Mucosa of stomach (tissue), 1 donor: Measurements from ENCODE around the gene MTMR12.
"Not testable (repeated sequence)": the region's sequence is repeated elsewhere in the genome, so short reads cannot be mapped to it uniquely, and the experiment has no call there.

ENCODE experiments used
- H3K27me3 ChIP-seq: one replicate; pipeline ENCODE4 v1.7.0; 2013; ENCODE audit warnings: mild to moderate bottlenecking, low read length; ENCODE audit not compliant: control insufficient read depth, insufficient read depth
- H3K36me3 ChIP-seq: one replicate; pipeline ENCODE4 v1.7.0; 2013; ENCODE audit warnings: low read length; ENCODE audit not compliant: control insufficient read depth, insufficient read depth
- H3K4me1 ChIP-seq: one replicate; pipeline ENCODE4 v1.7.0; 2013; ENCODE audit warnings: mild to moderate bottlenecking, low read length; ENCODE audit not compliant: control insufficient read depth, insufficient read depth
- H3K4me3 ChIP-seq: one replicate; pipeline ENCODE4 v1.7.0; 2013; ENCODE audit warnings: low read length
- H3K9ac ChIP-seq: one replicate; pipeline ENCODE4 v1.7.0; 2013; ENCODE audit warnings: mild to moderate bottlenecking, low read length, moderate library complexity
- H3K9me3 ChIP-seq: one replicate; pipeline ENCODE4 v1.7.0; 2013; ENCODE audit warnings: mild to moderate bottlenecking, low read length, moderate library complexity; ENCODE audit not compliant: control insufficient read depth
- donor health status: Pancreatic carcinoma.

Gene MTMR12

GRCh38 chr5:32214344-32214743 is 98.4 kb downstream of the MTMR12 start:
- not testable (repeated sequence) for H3K4me1 ChIP-seq, H3K9me3 ChIP-seq, H3K36me3 ChIP-seq, H3K9ac ChIP-seq, H3K4me3 ChIP-seq, H3K27me3 ChIP-seq

GRCh38 chr5:32210151-32210550 is 102.6 kb downstream of the MTMR12 start:
- H3K27me3 ChIP-seq, result no peaks in the 10 kb centered on the region
- H3K9ac ChIP-seq, result no peak overlapping the region
- no peaks in the 10 kb centered on the region for H3K36me3 ChIP-seq
- no peaks in the 10 kb centered on the region for H3K9me3 ChIP-seq
- H3K4me1 ChIP-seq, result peaks cover 15% of the 10 kb centered on the region
- H3K4me3 ChIP-seq, result no peak overlapping the region

- not testable (repeated sequence) for H3K27me3 ChIP-seq, H3K36me3 ChIP-seq, H3K9me3 ChIP-seq, H3K4me3 ChIP-seq, H3K9ac ChIP-seq
- peaks cover 15% of the 10 kb centered on the region for H3K4me1 ChIP-seq
Measured at GRCh38 chr5:32208837-32209236, 103.9 kb downstream of the MTMR12 start.

DNA sequence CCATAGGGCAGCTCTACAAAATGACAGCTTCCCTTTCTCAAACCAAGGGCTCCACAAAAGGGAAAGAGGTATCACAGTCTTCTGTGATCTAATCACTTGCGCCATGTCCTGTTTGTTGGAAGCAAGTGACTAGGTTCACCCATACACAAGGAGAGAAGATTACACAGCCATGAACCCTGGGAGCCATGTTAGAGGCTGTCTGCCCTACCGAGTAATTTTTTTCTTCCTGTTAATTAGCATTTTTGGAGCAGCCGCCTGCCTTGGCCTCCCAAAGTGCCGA is 105.4 kb downstream of the MTMR12 start:
- Histone ChIP-seq H3K9ac (no peak overlapping the region), H3K9me3 (no peaks in the 10 kb centered on the region), H3K36me3 (no peaks in the 10 kb centered on the region), H3K4me1 (peaks cover 15% of the 10 kb centered on the region), H3K27me3 (no peaks in the 10 kb centered on the region), H3K4me3 (no peak overlapping the region)

DNA sequence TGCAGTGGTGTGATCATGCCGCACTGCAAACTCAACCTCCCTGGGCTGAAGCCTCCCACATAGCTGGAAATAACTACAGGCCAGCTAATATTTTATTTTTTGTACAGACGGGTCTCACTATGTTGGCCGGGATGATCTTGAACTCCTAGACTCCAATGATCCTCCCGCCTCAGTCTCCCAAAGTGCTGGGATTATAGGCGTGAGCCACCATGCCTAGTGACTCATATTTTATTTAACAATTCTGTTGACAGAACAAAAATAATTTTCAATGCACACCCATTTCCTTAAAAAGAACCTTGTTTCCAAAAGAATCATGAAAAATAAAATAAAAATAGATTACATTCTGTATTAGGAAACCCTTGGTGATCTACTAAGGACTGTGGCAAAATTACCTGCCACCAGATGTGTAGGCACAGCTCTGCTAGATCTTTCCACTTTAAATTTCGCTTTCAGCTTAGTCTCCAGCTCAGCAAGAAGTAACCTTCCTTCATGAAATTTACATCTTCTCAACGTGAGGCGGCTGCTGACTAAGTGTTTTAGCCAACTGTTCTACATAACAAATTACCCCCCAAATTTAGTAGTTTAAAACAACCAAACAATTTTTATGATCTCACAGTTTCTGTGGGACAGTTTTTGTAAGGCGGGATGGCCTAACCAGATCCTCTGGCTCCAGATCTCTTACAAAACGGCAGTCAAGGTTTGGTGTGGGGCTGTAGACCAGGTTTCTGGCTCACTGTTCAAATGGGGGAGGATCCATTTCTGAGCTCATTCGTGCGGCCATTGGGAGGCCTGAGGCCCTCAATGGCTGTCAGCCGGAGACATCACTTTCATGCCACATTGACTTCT is 106.0 kb downstream of the MTMR12 start:
- no peaks in the 10 kb centered on the region for H3K27me3 ChIP-seq
- no peaks in the 10 kb centered on the region for H3K36me3 ChIP-seq
- peaks cover 15% of the 10 kb centered on the region for H3K4me1 ChIP-seq
- no peak overlapping the region for H3K4me3 ChIP-seq
- H3K9ac ChIP-seq, result no peak overlapping the region
- no peaks in the 10 kb centered on the region for H3K9me3 ChIP-seq

- Histone ChIP-seq H3K4me3 (no peak overlapping the region), H3K9ac (no peak overlapping the region), H3K27me3 (no peaks in the 10 kb centered on the region), H3K4me1 (peaks cover 21% of the 10 kb centered on the region), H3K9me3 (no peaks in the 10 kb centered on the region), H3K36me3 (no peaks in the 10 kb centered on the region)
Measured at GRCh38 chr5:32206053-32206452, 106.7 kb downstream of the MTMR12 start.

GRCh38 chr5:32202394-32202793 is 110.3 kb downstream of the MTMR12 start:
- H3K27me3 ChIP-seq, result no peaks in the 10 kb centered on the region

GRCh38 chr5:32201122-32201753 is 111.5 kb downstream of the MTMR12 start:
- Histone ChIP-seq H3K36me3 (no peaks in the 10 kb centered on the region), H3K4me3 (no peak overlapping the region), H3K27me3 (no peaks in the 10 kb centered on the region), H3K9me3 (no peaks in the 10 kb centered on the region), H3K4me1 (peaks cover 18% of the 10 kb centered on the region), H3K9ac (no peak overlapping the region)

More at GRCh38 chr5:32202394-32202793, 110.3 kb downstream of the MTMR12 start:
- no peaks in the 10 kb centered on the region for H3K36me3 ChIP-seq
- H3K4me1 ChIP-seq, result peaks cover 25% of the 10 kb centered on the region
- no peak overlapping the region for H3K9ac ChIP-seq
- H3K4me3 ChIP-seq, result no peak overlapping the region
- no peaks in the 10 kb centered on the region for H3K9me3 ChIP-seq

DNA sequence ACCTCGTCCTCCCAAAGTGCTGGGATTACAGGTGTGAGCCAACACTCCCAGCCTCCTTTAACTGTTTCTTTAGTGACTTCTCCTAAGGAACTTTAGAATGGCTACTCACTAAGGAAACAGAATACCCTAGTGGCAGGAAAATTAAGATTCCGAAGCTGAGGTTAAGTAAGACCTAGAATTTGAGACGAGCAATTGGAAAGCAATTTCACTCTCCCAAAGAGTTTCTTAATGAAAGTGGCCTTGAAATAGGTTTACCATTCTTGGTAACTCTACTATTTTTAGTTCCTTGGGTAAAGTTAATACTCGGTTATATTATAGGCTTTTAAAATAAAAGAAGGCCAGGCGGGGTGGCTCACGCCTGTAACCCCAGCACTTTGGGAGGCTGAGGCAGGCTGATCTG is 115.7 kb downstream of the MTMR12 start:
- peaks cover 19% of the 10 kb centered on the region for H3K4me1 ChIP-seq
- no peaks in the 10 kb centered on the region for H3K36me3 ChIP-seq
- H3K9me3 ChIP-seq, result no peaks in the 10 kb centered on the region
- H3K9ac ChIP-seq, result no peak overlapping the region
- no peaks in the 10 kb centered on the region for H3K27me3 ChIP-seq
- no peak overlapping the region for H3K4me3 ChIP-seq

- Histone ChIP-seq H3K27me3 (no peaks in the 10 kb centered on the region), H3K9me3 (no peaks in the 10 kb centered on the region), H3K4me3 (no peak overlapping the region), H3K9ac (no peak overlapping the region), H3K36me3 (no peaks in the 10 kb centered on the region), H3K4me1 (peaks cover 9% of the 10 kb centered on the region)
Measured at GRCh38 chr5:32195265-32195664, 117.5 kb downstream of the MTMR12 start.

DNA sequence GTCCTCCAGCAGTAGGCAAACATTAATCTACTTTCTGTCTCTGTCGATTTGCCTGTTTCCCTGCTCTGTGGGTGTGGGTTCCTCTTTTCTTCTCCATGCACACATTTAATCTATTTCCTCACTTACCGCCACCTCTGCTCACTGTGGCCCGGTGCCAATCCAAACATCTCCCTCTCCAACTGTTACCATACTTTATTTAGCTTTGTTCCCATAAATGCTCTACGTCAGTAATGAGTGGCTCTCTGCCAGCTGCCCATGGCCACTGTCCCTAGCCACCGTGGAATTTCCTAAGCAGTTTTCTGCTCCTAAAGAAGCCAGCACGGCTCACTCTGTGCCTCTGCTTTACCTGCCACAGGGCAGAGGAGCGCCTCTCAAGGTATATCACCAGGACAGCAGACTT is 119.1 kb downstream of the MTMR12 start:
- peak overlapping the region; percentile 42 for H3K9ac ChIP-seq
- H3K36me3 ChIP-seq, result no peaks in the 10 kb centered on the region
- no peak overlapping the region for H3K4me3 ChIP-seq
- no peaks in the 10 kb centered on the region for H3K9me3 ChIP-seq
- H3K27me3 ChIP-seq, result no peaks in the 10 kb centered on the region
- peaks cover 9% of the 10 kb centered on the region for H3K4me1 ChIP-seq

DNA sequence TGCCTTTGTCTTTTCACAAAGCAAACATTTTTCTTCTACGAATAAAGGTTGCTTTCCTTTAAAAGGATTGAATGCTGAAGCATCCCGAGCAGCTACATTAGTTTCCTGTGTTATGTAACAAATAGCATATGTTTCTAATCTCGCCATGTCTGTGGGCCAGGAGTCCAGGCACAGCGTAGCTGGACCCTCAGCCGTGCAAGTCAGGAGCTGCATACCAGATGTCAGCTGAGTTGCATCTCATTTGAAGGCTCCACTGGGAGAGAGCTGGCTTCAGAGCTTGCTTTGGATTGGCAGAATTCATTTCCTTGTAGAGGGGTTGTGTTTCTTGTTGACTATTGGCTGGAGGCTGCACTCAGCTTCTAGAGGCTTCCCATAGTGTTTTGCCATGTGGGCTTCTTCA is 122.6 kb downstream of the MTMR12 start:
- H3K9me3 ChIP-seq, result no peaks in the 10 kb centered on the region
- H3K4me3 ChIP-seq, result no peak overlapping the region

More for the DNA sequence above, 122.6 kb downstream of the MTMR12 start:
- Histone ChIP-seq H3K27me3 (no peaks in the 10 kb centered on the region), H3K36me3 (no peaks in the 10 kb centered on the region), H3K4me1 (peaks cover 9% of the 10 kb centered on the region), H3K9ac (no peak overlapping the region)
